Fibroblast of lung (primary cell): ENCODE data around the gene ETS2.

Source experiments
- EZH2 ChIP-seq: IDR thresholded peaks from 2 replicates; pipeline ENCODE4 v1.5.1; 2012; ENCODE audit warnings: low read length, control low read depth, mild to moderate bottlenecking; ENCODE audit errors: missing control alignments
- TF ChIP-seq, protein P1 (sequence below), 2 donors: IDR thresholded peaks in 1 of 2; conservative IDR thresholded peaks in 1 of 2; 1 replicate in 1 of 2; 2 replicates in 1 of 2; pipeline ENCODE4 v1.5.1; 2011 to 2012; ENCODE audit warnings: low read length in 2 of 2, control low read depth in 1 of 2, inconsistent platforms in 1 of 2, low read depth in 1 of 2, mild to moderate bottlenecking in 1 of 2

DNA sequence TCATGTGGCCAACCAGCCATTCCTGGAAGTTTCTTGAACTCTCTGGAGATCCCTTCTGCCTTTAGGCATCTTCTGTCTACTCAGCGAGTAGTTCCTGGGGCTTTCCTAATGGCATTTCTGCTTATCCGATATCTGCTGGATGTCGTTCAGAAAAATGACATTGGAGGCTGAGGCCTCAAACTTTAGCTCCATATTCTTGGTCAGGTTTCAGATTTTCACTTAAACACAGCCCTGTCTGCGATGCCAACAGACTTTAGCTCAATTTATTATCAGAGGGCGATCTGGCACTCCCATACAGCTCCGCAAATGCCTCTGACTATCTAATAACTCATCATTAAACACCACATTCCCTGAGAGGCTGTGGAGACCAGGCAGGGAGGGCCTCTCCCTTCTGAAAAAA, 46.3 kb upstream of the ETS2 start:
- TF ChIP-seq, protein P1, sequence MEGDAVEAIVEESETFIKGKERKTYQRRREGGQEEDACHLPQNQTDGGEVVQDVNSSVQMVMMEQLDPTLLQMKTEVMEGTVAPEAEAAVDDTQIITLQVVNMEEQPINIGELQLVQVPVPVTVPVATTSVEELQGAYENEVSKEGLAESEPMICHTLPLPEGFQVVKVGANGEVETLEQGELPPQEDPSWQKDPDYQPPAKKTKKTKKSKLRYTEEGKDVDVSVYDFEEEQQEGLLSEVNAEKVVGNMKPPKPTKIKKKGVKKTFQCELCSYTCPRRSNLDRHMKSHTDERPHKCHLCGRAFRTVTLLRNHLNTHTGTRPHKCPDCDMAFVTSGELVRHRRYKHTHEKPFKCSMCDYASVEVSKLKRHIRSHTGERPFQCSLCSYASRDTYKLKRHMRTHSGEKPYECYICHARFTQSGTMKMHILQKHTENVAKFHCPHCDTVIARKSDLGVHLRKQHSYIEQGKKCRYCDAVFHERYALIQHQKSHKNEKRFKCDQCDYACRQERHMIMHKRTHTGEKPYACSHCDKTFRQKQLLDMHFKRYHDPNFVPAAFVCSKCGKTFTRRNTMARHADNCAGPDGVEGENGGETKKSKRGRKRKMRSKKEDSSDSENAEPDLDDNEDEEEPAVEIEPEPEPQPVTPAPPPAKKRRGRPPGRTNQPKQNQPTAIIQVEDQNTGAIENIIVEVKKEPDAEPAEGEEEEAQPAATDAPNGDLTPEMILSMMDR (conservative IDR thresholded peaks at IDR 0.05 in 1 of 2, IDR thresholded peaks at IDR 0.05 in 1 of 2; ENCODE audit: low read depth in 1 of 2, low read length in 2 of 2) = no peak
- no peak for TF ChIP-seq EZH2
